HG03060 (cell line): Measurements from ENCODE around the gene TMEM168.
"Not testable (repeated sequence)": the region's sequence is repeated elsewhere in the genome, so short reads cannot be mapped to it uniquely, and the experiment has no call there.

Experiments
- ATAC-seq: cut with Tn5 transposase; IDR thresholded peaks from one replicate; pipeline ENCODE4 v1.9.1; 2021; ENCODE audit warnings: low read depth, moderate number of reproducible peaks; ENCODE audit not compliant: unreplicated experiment

Gene TMEM168, protein sequence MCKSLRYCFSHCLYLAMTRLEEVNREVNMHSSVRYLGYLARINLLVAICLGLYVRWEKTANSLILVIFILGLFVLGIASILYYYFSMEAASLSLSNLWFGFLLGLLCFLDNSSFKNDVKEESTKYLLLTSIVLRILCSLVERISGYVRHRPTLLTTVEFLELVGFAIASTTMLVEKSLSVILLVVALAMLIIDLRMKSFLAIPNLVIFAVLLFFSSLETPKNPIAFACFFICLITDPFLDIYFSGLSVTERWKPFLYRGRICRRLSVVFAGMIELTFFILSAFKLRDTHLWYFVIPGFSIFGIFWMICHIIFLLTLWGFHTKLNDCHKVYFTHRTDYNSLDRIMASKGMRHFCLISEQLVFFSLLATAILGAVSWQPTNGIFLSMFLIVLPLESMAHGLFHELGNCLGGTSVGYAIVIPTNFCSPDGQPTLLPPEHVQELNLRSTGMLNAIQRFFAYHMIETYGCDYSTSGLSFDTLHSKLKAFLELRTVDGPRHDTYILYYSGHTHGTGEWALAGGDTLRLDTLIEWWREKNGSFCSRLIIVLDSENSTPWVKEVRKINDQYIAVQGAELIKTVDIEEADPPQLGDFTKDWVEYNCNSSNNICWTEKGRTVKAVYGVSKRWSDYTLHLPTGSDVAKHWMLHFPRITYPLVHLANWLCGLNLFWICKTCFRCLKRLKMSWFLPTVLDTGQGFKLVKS

DNA sequence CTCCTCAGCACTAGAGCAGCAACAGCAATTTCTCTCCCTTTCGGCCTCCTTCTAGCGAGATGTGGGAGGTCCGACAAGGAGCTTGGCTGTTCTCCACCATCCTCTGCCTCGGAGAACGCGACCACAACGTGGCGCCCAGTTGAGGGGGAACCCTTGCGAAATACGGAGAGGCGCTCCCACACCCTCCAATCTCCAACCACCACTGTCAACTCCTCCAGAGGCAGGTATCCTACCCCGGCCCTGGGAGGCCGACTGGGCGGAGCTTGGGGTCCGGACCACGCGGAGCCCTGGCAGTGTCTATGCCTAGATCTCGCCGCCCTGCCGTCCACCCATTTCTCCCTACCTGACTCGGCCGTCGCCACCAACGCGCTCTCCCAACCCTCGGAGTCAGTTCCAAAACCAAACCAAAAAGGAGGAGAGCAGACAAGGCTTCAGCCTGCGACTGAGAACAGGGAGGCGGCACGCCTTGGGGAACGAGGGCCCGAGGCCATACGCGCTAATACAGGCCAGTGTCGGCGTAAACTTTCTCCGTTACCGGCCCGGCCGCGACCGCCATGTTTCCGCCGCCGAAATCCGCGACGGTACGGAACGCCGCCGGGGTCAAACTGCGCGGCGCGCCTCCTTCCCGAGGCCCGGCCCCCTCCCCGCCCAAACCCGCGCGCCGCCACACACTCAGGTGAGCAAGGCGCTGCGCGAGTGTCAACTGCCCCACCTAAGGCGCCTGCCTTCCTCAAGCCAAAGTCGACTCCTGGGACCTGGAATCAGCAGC, at the start of gene TMEM168:
TSS of gene TMEM168 (minus strand) at position 577 of the 769 bp plus-strand sequence. CDS start 5,568 bp downstream, outside the sequence.
- ATAC-seq = peak; percentile 63

DNA sequence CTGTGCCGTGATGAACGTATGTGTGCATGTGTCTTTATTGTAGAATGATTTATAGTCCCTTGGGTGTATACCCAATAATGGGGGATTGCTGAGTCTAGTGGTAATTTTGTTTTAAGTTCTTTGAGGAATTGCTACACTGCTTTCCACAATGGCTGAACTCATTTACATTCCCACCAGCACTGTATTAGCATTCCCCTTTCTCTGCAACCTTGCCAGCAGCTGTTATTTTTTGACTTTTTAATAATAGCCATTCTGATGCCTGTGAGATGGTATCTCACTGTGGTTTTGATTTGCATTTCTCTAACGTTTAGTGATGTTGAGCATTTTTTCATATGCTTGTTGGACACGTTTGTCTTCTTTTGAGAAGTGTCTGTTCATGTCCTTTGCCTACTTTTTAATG, 45.7 kb upstream of the TMEM168 start:
- ATAC-seq = not testable (repeated sequence)

DNA sequence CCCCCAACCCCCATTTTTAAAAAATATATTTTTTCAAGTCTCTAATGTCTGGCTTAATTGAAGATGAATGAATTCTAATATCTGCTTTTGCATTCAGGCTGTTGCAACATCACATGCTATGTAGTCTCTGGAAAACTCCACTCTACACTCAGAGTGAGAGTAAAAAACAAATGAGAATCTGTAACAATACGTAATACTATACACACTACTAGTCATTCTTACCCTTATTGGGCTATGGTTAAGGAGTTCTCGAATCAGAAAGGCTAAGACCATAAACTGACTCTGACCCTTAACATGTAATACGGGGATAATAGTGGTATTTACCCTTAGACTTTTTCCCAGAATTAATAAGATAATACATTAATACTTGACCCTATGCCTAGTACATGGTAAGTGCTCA, 42.9 kb upstream of the TMEM168 start:
- ATAC-seq = no peak

DNA sequence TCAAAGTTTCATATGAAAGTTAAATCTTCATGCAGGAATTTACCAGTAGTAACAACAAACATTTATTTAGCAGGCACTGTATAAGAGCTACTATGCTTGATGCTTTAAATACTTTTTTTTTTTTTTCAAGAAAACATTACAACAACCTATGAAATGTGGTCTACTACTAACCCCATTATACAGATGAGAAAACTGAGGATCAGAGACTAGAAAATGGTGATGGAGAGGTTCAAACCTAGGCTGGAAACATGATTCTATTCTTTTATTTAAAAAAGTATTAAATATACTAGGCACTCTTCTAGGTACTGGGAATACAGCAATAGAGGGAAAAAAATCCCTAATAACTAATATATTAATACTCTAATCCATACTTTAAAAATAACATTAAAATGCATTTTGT, 40.6 kb upstream of the TMEM168 start:
- no peak for ATAC-seq

DNA sequence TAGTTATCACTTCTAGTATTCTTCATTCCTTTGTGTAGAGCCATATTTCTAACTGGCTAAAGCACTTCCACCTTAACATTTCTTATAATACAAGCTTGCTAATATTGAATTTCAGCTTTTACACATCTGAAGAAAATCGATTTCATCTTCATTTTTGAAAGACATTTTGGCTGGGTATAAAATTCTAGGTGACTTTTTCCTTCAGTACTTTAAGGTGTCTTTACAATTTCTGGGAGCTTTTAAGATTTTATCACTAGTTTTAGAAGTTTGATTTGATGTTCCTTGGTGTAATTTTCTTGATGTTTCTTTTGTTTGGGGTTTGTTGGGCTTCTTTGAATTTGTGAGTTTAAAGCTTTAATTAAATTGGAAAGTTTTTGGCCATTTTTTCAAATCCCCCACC, 38.5 kb upstream of the TMEM168 start:
- ATAC-seq = no peak

DNA sequence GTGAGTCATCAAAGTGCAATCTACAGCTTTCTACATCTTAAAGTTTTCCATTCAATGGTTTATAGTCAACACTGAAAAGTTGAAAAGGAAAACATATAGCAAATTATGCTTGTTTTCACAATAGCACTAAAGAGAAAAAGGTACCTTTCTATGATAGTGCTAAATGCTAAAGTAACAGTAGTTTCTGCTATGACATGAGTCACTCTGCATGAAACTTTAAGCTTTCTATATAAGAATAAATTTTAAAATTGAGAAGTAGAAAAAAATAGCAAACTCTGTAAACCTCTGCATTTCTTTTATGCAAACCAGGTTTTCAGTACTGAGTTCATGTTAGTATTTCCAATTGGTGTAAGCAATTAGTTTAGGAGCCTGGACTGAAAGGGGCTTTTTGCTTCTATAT, 31.2 kb upstream of the TMEM168 start:
- no peak for ATAC-seq

DNA sequence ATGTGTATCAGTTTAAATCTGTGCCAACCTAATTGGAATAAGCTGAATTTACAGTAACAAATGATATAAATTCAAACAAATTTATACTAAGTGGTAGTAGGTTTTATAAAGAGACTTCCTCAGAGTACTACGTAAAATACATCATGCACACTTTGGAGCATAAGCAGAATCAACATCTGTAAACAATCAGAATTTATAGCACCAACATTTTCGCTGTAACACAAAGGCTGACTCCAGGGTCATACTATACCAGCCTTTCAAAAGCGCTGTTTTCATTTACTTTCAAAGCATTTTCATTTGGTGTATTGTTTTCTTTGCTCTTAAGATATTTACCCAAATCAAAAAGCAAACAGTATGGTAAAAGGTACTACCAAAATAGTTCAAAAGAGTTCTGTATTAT, 29.3 kb upstream of the TMEM168 start:
- ATAC-seq = no peak

DNA sequence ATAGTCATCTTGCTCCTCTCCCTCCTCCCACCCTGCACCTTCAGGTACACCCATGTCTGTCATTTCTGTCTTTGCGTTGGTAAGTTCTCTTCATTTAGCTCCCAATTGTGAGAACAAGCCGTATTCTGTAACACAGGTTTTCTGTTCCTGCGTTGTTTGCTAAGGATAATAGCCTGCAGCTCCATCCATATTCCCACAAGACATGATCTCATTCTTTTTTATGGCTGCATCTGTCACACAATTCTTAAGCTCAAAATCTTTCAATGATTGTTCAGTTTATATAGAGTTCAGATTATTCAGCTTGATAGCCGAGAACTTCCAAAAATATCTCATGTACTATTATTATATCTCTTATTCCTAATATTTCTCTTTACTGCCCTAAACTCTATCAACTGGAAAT, 16.0 kb upstream of the TMEM168 start:
- ATAC-seq = no peak

DNA sequence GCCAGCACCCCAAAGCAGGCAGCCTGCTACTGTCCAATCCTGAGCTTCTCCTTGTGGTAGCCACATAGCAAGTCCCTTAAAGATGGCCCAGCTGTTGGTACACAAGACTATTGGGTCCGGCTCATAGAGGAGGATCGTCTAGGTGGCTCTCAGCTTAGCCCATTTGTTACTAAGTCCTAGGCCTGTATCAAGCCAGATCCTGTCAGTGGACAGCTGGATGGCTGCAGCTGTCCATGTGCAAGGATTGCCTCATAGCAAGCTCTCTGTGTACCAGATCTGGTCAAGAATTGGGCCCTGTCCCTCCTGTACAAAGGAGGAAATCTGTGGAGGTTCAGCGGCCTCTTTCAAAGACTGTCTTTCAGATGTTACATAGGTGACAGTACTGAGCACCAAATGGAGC, 12.2 kb upstream of the TMEM168 start:
- no peak for ATAC-seq

DNA sequence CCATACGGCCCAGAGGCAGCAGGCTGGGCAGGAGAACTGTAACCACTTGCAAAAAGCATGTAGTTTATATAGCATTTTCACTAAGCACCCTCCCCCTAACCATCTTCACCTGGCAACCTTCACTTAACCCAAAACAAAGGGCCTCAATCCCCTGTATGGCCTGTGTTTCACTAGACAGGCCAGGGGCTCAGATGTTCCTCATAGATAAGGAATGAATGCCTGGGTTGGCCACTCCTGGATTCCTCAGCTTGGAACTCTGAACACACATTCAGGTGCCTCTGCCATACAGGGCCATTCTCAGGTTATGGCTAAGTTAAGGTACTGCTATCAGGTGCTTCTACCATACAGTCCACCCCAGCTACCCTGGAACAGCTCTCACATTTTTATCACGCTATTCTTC, 10.3 kb upstream of the TMEM168 start:
- no peak for ATAC-seq

DNA sequence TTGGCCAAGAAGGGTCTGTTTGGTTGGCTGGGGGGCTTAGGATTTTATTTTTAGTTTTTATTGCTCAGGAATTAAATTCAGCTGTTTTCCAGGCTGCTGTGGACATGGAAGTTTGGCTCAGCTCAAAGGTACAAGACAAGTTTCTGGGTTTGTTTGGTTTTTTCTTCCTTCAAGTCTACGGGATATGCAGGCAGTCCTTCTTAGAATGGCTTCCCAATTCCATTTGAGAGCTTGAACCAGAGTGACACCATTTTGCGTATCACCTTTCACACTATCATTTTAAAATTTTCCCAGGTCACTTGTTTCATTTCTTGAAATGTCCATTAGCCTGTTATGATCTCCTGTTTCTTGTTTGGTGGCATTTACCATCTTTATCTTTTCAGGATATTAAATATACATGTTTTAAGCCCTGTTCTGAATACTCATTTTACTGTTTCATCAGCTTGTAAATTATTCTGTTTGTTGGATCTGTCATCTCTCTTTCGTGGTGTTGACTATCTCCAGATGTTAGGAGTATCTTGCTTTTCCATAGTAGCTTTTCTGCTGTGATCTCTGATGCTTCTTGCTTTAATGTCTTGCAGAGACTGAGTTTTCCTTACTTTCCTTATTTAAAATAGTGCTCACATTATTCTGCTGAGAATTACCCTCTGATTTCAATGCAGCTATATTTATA, 9.4 kb upstream of the TMEM168 start:
- no peak for ATAC-seq

DNA sequence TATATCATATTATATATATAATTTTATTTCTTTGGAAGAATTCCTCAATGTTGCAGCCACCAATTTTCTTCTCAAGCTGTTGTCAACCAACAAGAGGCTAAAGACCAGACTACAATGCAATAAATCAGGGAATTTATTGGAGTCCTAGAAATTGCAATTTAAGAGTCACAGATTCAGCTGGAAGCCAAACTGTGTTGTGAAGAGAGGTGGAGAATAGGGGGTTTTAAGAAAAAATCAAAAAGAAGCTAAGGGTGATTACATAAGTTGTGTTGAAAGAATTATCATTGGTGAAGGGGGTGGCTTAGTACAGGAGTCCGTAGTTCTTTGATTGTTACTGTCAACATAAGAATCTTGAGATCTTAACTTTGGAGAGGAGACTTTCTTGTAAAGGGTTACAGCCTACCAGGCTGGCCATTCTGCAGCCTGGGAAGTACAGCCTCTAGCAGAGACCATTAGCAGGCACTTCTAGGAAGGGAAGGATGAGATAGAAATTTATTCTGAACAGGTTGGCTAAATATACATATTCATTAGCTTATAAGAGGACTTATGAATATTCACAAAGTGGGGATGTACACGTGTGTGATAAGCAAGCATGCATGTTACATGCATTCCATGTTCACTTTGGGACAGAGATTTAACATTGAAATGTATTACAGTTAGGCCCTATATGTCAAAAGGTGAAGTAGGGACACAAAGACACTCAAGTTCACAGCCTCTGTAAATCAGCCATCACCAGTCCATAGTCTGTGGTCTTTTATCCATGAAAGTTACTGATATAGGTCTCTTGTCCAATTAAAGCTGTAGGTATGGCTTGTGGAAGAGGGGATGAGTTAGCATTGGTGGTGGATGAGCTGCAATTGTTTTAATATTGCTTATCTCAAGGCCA, 8.3 kb upstream of the TMEM168 start:
- ATAC-seq = no peak

DNA sequence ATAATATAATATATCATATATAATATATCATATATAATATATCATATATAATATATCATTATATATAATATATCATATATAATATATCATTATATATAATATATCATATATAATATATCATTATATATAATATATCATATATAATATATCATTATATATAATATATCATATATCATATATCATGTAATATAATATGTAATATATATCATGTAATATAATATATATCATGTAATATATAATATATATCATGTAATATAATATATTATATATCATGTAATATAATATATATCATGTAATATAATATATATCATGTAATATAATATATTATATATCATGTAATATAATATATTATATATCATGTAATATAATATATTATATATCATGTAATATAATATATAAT, 6.4 kb upstream of the TMEM168 start:
- not testable (repeated sequence) for ATAC-seq

DNA sequence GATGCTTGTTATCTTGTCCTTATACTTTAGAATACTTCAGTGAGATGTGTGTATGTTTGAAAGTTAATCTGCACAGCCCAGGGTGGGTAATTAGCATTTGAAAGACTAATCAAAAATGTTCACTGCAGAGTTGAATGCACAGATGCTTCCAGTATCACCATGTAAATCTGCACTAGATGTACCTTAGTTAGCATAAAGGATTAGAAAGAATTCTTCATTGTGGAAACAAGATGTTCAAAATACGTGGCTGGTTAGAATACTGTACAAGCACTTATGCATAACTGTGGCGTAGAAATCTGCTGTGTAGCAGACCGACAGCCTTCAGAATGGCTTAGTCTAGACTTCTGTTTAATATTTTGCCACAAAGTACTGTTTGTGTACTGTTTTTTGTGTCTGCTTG, 2.2 kb upstream of the TMEM168 start:
- no peak for ATAC-seq

DNA sequence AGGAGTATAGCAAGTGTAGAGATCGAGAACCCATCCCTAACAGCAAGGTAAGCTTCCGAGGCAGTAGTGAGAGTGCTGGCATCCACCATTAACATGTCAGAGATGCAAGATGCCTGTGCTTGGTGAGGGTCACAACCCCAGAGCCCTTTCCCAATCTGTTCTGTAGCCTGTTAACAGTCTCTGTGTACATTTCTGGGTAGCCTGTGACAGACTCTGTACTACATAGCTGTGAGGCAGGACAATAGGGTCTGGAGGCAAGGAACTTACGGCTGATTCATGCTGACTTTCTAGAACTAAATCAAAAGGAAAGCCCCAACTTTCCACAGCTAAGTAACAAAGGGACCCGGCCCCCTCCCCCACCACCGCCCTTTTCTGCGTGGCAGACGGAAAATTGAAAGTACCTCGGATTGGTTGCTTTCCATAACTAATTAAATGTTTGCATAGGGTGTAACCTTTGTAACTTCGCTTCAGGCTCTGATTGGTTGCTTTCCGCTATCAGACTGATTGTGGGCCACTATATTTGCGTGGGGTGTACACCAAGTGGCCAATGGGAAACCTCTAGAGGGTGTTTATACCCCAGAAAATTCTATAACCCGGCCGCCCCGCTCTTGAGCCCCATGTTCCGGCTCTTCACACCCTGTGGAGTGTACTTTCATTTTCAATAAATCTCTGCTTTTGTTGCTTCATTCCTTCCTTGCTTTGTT, 1.4 kb upstream of the TMEM168 start:
- ATAC-seq = no peak

DNA sequence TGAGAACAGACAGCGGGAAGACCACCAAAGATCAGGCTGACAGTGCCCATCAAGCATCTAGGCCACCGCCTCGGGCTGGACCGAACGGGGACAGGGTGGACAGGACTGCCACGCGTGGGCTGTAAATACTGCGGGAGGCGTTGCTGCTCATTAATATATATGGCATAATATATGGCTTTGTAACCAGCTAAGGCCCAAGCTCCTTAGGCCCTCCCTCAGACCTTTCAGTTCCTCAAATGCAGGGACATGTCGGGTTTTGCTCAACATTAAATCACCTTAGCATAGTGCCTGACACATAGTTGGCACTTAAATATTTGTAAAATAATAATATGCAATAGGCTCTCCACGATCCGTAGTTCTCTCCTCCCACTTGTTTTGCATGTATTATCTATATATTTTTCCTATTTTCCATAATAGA, 402 bp upstream of the TMEM168 start:
- peak; percentile 49 for ATAC-seq

DNA sequence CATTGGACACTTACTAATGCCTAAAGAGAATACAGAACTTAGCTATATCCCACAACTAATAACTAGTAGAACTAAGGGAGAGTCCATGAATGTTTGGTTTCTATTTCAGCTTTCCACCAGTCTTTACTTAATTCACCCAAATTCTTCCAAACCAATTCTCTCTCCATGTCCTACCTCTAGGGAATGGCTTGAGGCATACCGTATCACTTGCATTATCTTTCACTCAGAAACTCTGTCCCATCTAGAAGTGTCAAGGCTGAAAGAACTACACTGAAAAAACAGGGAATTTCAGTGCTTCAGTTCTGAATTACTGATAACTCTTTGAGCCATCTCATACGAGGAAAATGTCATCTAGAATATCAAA, 758 bp downstream of the TMEM168 start:
- no peak for ATAC-seq

DNA sequence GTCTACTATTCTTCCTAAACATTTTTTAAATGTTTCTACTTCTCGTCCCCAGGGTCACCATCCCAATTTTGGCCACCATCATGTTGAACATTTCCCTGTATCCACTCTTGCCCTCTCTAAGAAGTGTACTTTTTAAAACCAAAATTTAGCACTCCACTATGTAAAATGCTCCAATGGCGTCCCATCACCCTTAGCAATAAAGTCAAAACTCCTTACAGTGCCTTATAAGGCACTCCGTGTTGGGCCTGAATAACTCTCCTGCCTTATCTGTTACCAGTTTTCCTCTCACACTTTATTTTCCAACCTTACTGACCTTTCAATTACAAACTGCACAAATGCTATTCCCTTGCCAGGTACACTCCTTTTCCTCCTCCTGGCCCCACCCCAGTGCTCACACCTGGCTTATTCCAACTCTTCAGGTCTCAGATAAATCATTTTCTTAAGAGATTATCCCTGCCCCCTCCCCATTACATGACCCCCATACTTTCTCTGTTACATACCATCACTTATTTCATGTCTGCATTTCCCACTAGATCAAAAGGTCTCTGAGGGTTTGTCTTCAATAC, 1.3 kb downstream of the TMEM168 start:
- no peak for ATAC-seq

DNA sequence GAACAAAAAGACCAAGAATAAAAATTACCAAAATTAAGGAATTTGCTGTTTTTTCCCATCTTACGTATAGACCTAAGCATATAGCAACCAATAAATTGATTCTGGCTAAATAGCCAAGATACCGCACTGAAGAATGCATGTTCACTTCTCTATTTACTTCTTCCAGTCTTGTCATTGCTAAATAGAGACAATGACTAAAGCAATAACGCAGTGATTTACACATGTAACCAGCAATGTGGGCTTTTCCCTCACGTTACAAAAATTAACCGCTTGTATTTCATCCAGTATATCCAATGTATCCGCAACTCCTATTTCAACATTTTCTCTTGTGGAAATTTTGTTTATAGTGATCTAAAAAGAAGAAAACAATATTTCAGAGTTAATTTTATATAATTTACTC, 5.6 kb downstream of the TMEM168 start:
- no peak for ATAC-seq
